ENCODE data around the gene ABCA5.

Gene ABCA5, protein sequence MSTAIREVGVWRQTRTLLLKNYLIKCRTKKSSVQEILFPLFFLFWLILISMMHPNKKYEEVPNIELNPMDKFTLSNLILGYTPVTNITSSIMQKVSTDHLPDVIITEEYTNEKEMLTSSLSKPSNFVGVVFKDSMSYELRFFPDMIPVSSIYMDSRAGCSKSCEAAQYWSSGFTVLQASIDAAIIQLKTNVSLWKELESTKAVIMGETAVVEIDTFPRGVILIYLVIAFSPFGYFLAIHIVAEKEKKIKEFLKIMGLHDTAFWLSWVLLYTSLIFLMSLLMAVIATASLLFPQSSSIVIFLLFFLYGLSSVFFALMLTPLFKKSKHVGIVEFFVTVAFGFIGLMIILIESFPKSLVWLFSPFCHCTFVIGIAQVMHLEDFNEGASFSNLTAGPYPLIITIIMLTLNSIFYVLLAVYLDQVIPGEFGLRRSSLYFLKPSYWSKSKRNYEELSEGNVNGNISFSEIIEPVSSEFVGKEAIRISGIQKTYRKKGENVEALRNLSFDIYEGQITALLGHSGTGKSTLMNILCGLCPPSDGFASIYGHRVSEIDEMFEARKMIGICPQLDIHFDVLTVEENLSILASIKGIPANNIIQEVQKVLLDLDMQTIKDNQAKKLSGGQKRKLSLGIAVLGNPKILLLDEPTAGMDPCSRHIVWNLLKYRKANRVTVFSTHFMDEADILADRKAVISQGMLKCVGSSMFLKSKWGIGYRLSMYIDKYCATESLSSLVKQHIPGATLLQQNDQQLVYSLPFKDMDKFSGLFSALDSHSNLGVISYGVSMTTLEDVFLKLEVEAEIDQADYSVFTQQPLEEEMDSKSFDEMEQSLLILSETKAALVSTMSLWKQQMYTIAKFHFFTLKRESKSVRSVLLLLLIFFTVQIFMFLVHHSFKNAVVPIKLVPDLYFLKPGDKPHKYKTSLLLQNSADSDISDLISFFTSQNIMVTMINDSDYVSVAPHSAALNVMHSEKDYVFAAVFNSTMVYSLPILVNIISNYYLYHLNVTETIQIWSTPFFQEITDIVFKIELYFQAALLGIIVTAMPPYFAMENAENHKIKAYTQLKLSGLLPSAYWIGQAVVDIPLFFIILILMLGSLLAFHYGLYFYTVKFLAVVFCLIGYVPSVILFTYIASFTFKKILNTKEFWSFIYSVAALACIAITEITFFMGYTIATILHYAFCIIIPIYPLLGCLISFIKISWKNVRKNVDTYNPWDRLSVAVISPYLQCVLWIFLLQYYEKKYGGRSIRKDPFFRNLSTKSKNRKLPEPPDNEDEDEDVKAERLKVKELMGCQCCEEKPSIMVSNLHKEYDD (N-terminal part only)

GRCh38 chr17:69327060-69327831 is at the start of gene ABCA5:
Gene ABCA5 (minus strand): TSS chr17:69327133. CDS start chr17:69314415, 12,718 bp downstream.
- Mint-ChIP-seq H3K27me3 (peaks cover 3% of the 10 kb centered on the region), H3K36me3 (ENCODE audit: low read depth) (peaks cover 3% of the 10 kb centered on the region), H3K9me3 (peaks cover 25% of the 10 kb centered on the region), H3K4me1 (peaks cover 49% of the 10 kb centered on the region), H3K4me3 (peak within 1 kb of the TSS; percentile 95), H3K27ac (peak within 1 kb of the TSS; percentile 96)
- DNase-seq (peak; percentile 82), ATAC-seq (peak; percentile 97)

DNA sequence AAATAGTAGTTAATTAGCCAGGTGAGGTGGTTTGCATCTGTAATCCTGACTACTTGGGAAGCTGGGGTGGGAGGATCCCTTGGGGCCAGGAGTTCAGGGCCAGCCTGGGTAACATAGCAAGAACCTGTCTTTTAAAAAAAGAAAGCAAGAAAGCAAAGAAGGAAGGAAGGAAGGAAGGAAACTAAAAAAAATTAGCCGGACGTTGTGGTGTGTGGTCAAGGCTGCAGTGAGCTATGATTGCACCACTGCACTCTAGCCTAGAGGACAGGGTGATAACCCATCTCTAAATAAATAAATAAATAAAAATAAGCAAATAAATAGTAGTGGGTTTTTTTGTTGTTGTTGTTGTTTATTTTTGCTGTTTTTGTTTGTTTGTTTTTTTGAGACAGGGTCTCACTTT is 48.3 kb upstream of the ABCA5 start:
- H3K4me1 Mint-ChIP-seq: peaks cover 2% of the 10 kb centered on the region
- ATAC-seq (no peak), DNase-seq (no peak)
- H3K27ac Mint-ChIP-seq: no peak overlapping the region
- no peak overlapping the region for H3K4me3 Mint-ChIP-seq
- no peaks in the 10 kb centered on the region for H3K9me3 Mint-ChIP-seq
- H3K36me3 Mint-ChIP-seq (ENCODE audit: low read depth): no peaks in the 10 kb centered on the region
- H3K27me3 Mint-ChIP-seq: peaks cover 4% of the 10 kb centered on the region

GRCh38 chr17:69373069-69373468 is 46.1 kb upstream of the ABCA5 start:
- no peak for ATAC-seq
- Mint-ChIP-seq H3K27me3 (peaks cover 13% of the 10 kb centered on the region), H3K4me3 (no peak overlapping the region), H3K36me3 (ENCODE audit: low read depth) (no peaks in the 10 kb centered on the region), H3K27ac (no peak overlapping the region), H3K4me1 (peaks cover 2% of the 10 kb centered on the region), H3K9me3 (no peaks in the 10 kb centered on the region)
- DNase-seq: no peak

- DNase-seq (no peak), ATAC-seq (no peak)
- H3K4me1 Mint-ChIP-seq: peaks cover 2% of the 10 kb centered on the region
- no peaks in the 10 kb centered on the region for H3K9me3 Mint-ChIP-seq
- H3K4me3 Mint-ChIP-seq: no peak overlapping the region
- H3K27ac Mint-ChIP-seq: no peak overlapping the region
- no peaks in the 10 kb centered on the region for H3K36me3 Mint-ChIP-seq (ENCODE audit: low read depth)
- H3K27me3 Mint-ChIP-seq: peaks cover 17% of the 10 kb centered on the region
These were observed 40.4 kb upstream of the ABCA5 start for GRCh38 chr17:69367298-69367697.

DNA sequence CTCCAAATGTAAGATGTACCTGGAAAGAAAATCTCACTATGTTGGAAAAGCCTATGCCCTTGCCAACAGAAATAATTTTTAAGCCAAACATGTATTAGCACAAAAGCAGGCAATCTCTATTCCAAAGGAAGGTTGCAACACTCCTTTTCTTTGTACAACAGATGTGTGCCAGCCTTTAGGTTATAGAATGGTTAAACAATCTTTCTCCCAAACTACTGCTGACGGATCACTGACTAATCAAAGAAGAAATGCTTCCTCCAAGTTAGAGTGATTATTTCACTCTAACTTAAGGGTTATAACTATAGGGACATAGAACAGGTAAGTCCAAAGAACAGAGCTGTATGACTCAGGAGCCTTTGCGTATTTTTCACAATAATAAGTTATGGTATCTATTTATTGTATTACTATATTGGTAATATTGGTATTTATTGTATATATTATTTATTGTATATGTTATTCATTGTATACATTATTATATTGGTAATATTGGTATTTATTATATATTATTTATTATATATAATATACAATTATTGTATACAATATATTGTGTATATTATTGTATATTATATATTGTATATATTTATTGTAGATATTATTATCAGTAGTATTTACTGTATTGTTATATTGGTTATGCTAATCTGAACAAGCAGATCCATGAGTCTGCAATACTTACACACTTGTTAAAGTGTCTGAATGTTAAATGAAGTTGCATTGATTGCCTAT is 36.7 kb upstream of the ABCA5 start:
- peaks cover 4% of the 10 kb centered on the region for H3K4me1 Mint-ChIP-seq
- H3K27ac Mint-ChIP-seq: no peak overlapping the region
- H3K27me3 Mint-ChIP-seq: peaks cover 6% of the 10 kb centered on the region
- H3K36me3 Mint-ChIP-seq (ENCODE audit: low read depth): no peaks in the 10 kb centered on the region
- ATAC-seq: no peak
- H3K4me3 Mint-ChIP-seq: no peak overlapping the region
- H3K9me3 Mint-ChIP-seq: no peaks in the 10 kb centered on the region
- DNase-seq: no peak

DNA sequence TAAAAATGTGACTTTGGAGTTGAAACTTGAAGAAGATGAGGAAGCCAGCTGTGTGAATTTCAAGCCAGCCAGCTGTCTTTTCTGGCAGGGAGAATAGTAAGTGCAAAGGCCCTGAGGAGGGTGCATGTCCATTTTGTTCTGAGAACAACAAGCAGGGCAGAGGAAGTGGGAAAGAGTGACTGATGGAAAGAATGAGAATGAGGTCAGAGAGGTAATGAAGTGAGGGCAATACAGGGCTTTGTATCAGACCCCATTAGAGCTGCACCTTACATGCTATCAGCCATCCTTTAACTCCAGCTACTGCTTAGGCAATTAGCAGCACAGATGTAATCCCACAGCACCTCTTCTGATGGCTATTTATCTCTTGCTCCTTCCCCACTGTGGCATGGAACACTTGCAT is 34.2 kb upstream of the ABCA5 start:
- Mint-ChIP-seq H3K27ac (no peak overlapping the region), H3K27me3 (no peaks in the 10 kb centered on the region), H3K4me3 (no peak overlapping the region), H3K4me1 (peaks cover 2% of the 10 kb centered on the region), H3K9me3 (no peaks in the 10 kb centered on the region), H3K36me3 (ENCODE audit: low read depth) (no peaks in the 10 kb centered on the region)
- ATAC-seq: peak; percentile 61
- no peak for DNase-seq

DNA sequence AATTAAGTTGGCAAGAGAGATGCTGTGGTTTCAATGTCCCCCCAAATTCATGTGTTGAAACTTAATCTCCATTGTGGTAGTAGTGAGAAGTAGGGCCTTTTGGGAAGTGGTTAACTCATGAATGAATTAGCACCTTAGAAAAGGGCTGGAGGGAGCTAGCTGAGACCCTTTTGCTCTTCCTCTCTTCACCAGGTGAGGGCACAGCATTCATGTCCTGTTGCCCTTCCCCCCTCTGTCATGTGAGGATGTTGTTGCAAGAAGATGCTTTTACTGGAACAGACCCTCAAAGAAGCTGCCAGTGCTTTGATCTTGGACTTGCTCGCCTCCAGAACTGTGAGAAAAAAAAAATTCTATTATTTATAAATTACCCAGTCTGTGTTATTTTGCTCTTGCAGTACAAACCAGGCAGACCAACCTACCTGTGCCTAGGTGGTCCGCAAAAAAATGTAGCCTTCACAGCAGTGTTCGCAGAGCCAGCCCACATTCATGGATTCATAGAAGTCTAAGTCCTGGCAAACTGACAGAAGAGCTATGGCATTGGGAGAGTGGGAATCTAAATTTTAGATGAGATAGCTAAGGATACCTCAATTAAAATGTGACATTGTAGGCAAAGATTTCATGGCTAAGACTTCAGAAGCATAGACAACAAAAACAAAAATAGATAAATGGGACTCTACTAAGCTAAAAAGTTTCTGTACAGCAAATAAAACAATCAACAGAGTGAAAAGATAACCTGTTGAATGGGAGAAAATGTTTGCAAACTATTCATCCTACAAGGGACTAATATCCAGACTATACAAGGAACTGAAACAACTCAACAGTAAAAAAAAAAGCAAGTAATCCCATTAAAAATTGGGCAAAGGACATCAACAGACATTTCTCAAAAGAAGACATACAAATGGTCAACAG is 32.0 kb upstream of the ABCA5 start:
- peak; percentile 33 for ATAC-seq
- H3K4me1 Mint-ChIP-seq: peaks cover 2% of the 10 kb centered on the region
- no peak overlapping the region for H3K27ac Mint-ChIP-seq

DNA sequence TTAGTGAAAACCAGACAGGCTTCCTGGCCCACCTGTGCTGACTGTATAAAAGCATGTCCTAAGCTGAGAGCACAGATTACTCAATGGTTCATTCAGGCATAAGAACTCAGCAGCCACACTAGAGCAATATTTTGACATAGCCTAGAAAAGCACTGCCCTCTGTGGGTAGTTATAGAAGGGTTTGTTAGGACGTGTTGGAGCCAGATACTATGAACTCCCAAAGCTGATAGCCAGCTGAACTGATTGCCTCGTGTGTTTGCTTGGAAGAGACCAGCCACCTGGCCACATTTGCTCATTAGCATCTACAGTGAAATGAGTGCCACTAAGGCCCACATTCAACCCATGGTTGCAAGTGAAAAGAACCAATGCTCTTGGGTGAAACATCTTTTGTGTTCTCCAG is 30.8 kb upstream of the ABCA5 start:
- H3K27me3 Mint-ChIP-seq: peaks cover 2% of the 10 kb centered on the region
- H3K9me3 Mint-ChIP-seq: no peaks in the 10 kb centered on the region
- no peak for DNase-seq
- no peak overlapping the region for H3K27ac Mint-ChIP-seq
- no peak for ATAC-seq
- no peaks in the 10 kb centered on the region for H3K36me3 Mint-ChIP-seq (ENCODE audit: low read depth)
- H3K4me1 Mint-ChIP-seq: peaks cover 2% of the 10 kb centered on the region
- H3K4me3 Mint-ChIP-seq: no peak overlapping the region

More for the DNA sequence above, 32.0 kb upstream of the ABCA5 start:
- Mint-ChIP-seq H3K27me3 (peaks cover 2% of the 10 kb centered on the region), H3K9me3 (no peaks in the 10 kb centered on the region), H3K4me3 (no peak overlapping the region), H3K36me3 (ENCODE audit: low read depth) (no peaks in the 10 kb centered on the region)
- no peak for DNase-seq

DNA sequence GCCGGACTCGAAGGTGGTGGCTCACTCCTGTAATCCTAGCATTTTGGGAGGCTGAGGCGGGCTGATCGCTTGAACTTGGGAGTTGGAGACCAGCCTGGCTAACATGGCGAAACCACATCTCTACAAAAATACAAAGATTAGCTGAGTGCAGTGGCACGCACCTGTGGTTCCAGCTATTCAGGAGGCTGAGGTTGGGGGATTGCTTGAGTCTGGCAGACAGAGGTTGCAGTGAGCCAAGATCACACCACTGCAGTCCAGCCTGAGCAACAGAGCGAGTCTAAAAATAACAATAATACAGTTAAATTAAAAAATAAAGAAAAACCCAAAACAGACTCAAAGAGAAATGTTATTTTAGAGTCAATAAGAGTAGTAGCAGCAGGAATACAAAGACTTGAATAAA is 29.7 kb upstream of the ABCA5 start:
- H3K27me3 Mint-ChIP-seq: peaks cover 2% of the 10 kb centered on the region

GRCh38 chr17:69350911-69351310 is 24.0 kb upstream of the ABCA5 start:
- Mint-ChIP-seq H3K27me3 (peaks cover 2% of the 10 kb centered on the region), H3K36me3 (ENCODE audit: low read depth) (no peaks in the 10 kb centered on the region), H3K9me3 (no peaks in the 10 kb centered on the region)

More for the DNA sequence above, 29.7 kb upstream of the ABCA5 start:
- no peak overlapping the region for H3K4me3 Mint-ChIP-seq
- DNase-seq (no peak), ATAC-seq (no peak)
- no peaks in the 10 kb centered on the region for H3K9me3 Mint-ChIP-seq
- H3K36me3 Mint-ChIP-seq (ENCODE audit: low read depth): no peaks in the 10 kb centered on the region
- no peak overlapping the region for H3K27ac Mint-ChIP-seq
- H3K4me1 Mint-ChIP-seq: peaks cover 2% of the 10 kb centered on the region

DNA sequence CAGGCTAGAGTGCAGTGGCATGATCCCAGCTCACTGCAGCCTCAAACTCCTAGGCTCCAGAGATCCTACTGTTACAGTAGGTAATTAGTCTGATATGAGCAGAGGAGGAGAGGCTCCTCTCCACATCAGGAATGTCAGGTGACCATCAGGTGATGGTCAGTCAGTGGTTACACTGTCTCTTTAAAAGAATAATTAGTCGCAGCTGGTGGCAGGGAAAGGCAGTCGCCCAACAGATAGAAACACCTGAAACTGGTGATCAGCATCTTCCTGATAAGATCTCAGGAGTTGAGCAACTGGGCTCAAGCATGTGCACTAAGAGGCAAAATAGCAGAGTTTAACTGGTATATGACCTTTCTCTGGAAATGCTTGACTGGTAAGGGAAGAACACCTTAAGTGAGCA is 21.5 kb upstream of the ABCA5 start:
- no peak overlapping the region for H3K27ac Mint-ChIP-seq
- no peaks in the 10 kb centered on the region for H3K27me3 Mint-ChIP-seq
- no peak for ATAC-seq
- H3K4me3 Mint-ChIP-seq: no peak overlapping the region
- no peak for DNase-seq
- H3K36me3 Mint-ChIP-seq (ENCODE audit: low read depth): no peaks in the 10 kb centered on the region
- no peaks in the 10 kb centered on the region for H3K9me3 Mint-ChIP-seq
- H3K4me1 Mint-ChIP-seq: no peaks in the 10 kb centered on the region

More at GRCh38 chr17:69350911-69351310, 24.0 kb upstream of the ABCA5 start:
- no peak for DNase-seq
- H3K27ac Mint-ChIP-seq: no peak overlapping the region
- no peak for ATAC-seq
- H3K4me3 Mint-ChIP-seq: no peak overlapping the region
- H3K4me1 Mint-ChIP-seq: no peaks in the 10 kb centered on the region

GRCh38 chr17:69346766-69347165 is 19.8 kb upstream of the ABCA5 start:
- Mint-ChIP-seq H3K27me3 (no peaks in the 10 kb centered on the region), H3K36me3 (ENCODE audit: low read depth) (no peaks in the 10 kb centered on the region)

More at GRCh38 chr17:69346766-69347165, 19.8 kb upstream of the ABCA5 start:
- H3K27ac Mint-ChIP-seq: no peak overlapping the region
- H3K4me3 Mint-ChIP-seq: no peak overlapping the region
- ATAC-seq (no peak), DNase-seq (no peak)
- no peaks in the 10 kb centered on the region for H3K9me3 Mint-ChIP-seq
- H3K4me1 Mint-ChIP-seq: no peaks in the 10 kb centered on the region

Data from activated naive CD8-positive, alpha-beta T cell treated with anti-CD3 and anti-CD28 coated beads, Interleukin-2, amount 50 U/mL, for 24 hours (primary cell).